Testis (tissue), 2 donors: ENCODE measurements around the gene ATP6AP2.
"Not testable (repeated sequence)": the region's sequence is repeated elsewhere in the genome, so short reads cannot be mapped to it uniquely, and the experiment has no call there.

Experiments used
- CTCF ChIP-seq, 3 experiments: fragments of 450-650 bp in 2 of 3; fragments of 200-600 bp in 1 of 3; sonication (generic) in 1 of 3; IDR thresholded peaks; one replicate each; pipeline ENCODE4 v1.5.1; 2016 to 2019; ENCODE audit warnings: antibody characterized with exemption in 3 of 3, mild to moderate bottlenecking in 2 of 3, moderate library complexity in 1 of 3
- POLR2A ChIP-seq: fragments of 450-650 bp; IDR thresholded peaks from one replicate; pipeline ENCODE4 v1.6.1; 2017; ENCODE audit warnings: antibody characterized with exemption, mild to moderate bottlenecking, moderate library complexity

GRCh38 chrX:40589616-40590321 lies 9.0 kb downstream of the ATP6AP2 start:
- TF ChIP-seq CTCF (IDR thresholded peaks at IDR 0.05); POLR2A: not testable (repeated sequence)
